ENCODE data around the gene DYRK2. TPM values are rescaled to one million over a fixed set of nuclear protein-coding genes. Genes with fewer than 3 reads are reported as not detected.

DYRK2 gene
- total RNA-seq, 2 donors from 2014 or later: 22.5 to 35.3 TPM

DNA sequence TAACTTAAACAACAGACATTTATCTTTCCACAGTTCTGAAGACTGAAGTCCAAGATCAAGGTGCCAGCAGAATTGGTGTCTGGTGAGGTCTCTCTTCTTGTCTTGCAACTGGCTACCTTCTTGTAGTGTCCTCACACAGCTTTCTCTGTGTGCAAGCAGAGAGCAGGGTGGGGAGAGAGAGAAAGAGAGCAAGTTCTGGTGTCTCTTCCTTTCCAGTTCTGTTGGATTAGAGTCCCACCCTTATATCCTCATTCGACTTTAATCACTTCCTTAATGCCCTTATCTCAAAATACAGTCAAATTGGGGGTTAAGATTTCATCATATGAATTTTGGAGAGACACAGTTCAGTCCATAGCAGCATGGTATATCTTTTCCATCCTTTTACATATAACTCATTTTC is 40.8 kb downstream of the DYRK2 start:
- no peak overlapping the region for H3K27ac ChIP-seq
- H3K27me3 ChIP-seq (replicated peaks; ENCODE audit: insufficient read depth): no peaks in the 10 kb centered on the region
- H3K9me3 ChIP-seq: no peaks in the 10 kb centered on the region
- H3K36me3 ChIP-seq: no peaks in the 10 kb centered on the region
- no peak for ATAC-seq (ENCODE audit: insufficient number of reproducible peaks, low FRiP score, low read depth)
- peaks cover 0 to 6% of the 10 kb centered on the region in 2 donors for H3K4me1 ChIP-seq (ENCODE audit: control insufficient read depth in 1 of 2, low read depth in 2 of 2)
- DNase-seq (ENCODE audit: low spot score): no peak
- TF ChIP-seq, protein P1, sequence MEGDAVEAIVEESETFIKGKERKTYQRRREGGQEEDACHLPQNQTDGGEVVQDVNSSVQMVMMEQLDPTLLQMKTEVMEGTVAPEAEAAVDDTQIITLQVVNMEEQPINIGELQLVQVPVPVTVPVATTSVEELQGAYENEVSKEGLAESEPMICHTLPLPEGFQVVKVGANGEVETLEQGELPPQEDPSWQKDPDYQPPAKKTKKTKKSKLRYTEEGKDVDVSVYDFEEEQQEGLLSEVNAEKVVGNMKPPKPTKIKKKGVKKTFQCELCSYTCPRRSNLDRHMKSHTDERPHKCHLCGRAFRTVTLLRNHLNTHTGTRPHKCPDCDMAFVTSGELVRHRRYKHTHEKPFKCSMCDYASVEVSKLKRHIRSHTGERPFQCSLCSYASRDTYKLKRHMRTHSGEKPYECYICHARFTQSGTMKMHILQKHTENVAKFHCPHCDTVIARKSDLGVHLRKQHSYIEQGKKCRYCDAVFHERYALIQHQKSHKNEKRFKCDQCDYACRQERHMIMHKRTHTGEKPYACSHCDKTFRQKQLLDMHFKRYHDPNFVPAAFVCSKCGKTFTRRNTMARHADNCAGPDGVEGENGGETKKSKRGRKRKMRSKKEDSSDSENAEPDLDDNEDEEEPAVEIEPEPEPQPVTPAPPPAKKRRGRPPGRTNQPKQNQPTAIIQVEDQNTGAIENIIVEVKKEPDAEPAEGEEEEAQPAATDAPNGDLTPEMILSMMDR (IDR thresholded peaks at IDR 0.05): no peak
- no peak overlapping the region for H3K4me3 ChIP-seq

GRCh38 chr12:67690656-67691055 is 42.1 kb downstream of the DYRK2 start:
- Histone ChIP-seq H3K27me3 (replicated peaks; ENCODE audit: insufficient read depth) (no peaks in the 10 kb centered on the region), H3K4me3 (no peak overlapping the region), H3K9me3 (no peaks in the 10 kb centered on the region), H3K36me3 (no peaks in the 10 kb centered on the region), H3K4me1 (ENCODE audit: control insufficient read depth in 1 of 2, low read depth in 2 of 2) (peaks cover 0 to 9% of the 10 kb centered on the region in 2 donors), H3K27ac (no peak overlapping the region)
- DNase-seq (ENCODE audit: low spot score): no peak
- no peak for ATAC-seq (ENCODE audit: insufficient number of reproducible peaks, low FRiP score, low read depth)
- TF ChIP-seq, protein P1 (IDR thresholded peaks at IDR 0.05): no peak

- Histone ChIP-seq H3K36me3 (no peaks in the 10 kb centered on the region), H3K27me3 (replicated peaks; ENCODE audit: insufficient read depth) (no peaks in the 10 kb centered on the region), H3K9me3 (no peaks in the 10 kb centered on the region), H3K4me1 (ENCODE audit: control insufficient read depth in 1 of 2, low read depth in 2 of 2) (peaks cover 0 to 9% of the 10 kb centered on the region in 2 donors), H3K4me3 (no peak overlapping the region), H3K27ac (no peak overlapping the region)
- ATAC-seq (ENCODE audit: insufficient number of reproducible peaks, low FRiP score, low read depth) (no peak), DNase-seq (ENCODE audit: low spot score) (no peak)
- TF ChIP-seq, protein P1 (IDR thresholded peaks at IDR 0.05): no peak
These were observed 42.7 kb downstream of the DYRK2 start for GRCh38 chr12:67691220-67691619.

DNA sequence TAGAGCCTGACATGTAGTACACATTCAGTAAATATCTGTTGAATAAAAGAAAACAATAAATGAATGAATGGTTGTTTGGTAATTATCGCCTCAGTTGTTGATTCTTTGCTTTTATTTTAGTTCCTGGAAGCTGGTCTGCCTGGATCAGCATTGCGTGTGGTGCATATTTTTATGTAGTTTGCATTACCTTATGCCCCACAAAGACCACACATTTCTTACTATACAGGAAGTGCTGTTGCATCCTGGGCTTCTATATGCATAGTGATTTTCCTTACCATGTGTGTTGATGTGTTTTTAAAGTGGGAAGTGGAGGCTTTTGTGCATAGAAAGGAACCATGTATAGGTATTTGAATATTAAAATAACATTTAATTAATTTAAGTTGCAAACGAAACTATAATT is 43.6 kb downstream of the DYRK2 start:
- TF ChIP-seq, protein P1 (IDR thresholded peaks at IDR 0.05): no peak
- Histone ChIP-seq H3K4me3 (no peak overlapping the region), H3K27ac (no peak overlapping the region), H3K36me3 (no peaks in the 10 kb centered on the region), H3K4me1 (ENCODE audit: control insufficient read depth in 1 of 2, low read depth in 2 of 2) (peaks cover 0 to 9% of the 10 kb centered on the region in 2 donors), H3K27me3 (replicated peaks; ENCODE audit: insufficient read depth) (no peaks in the 10 kb centered on the region), H3K9me3 (no peaks in the 10 kb centered on the region)
- ATAC-seq (ENCODE audit: insufficient number of reproducible peaks, low FRiP score, low read depth) (no peak), DNase-seq (ENCODE audit: low spot score) (no peak)

DNA sequence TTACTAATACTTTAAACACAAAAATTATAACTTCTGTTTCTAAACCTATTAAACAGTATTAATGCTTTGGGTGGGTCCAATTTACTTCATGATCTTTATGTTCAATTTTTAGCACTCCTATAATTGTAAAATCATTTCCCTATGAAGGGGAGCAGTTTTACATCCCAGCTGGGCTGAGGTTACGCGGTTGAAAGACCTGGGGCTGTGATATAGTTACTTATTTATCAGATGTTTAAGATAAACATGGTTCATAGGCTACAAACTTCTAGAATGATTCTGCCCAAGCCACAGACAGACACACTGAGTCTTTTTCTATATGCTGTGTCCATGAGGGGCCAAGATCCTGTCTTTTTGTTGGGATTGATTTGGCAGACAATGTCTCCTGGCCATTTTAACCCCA is 44.4 kb downstream of the DYRK2 start:
- Histone ChIP-seq H3K4me3 (no peak overlapping the region), H3K4me1 (ENCODE audit: control insufficient read depth in 1 of 2, low read depth in 2 of 2) (peaks cover under 1 to 10% of the 10 kb centered on the region in 2 donors), H3K27me3 (replicated peaks; ENCODE audit: insufficient read depth) (no peaks in the 10 kb centered on the region), H3K9me3 (no peaks in the 10 kb centered on the region), H3K36me3 (no peaks in the 10 kb centered on the region), H3K27ac (no peak overlapping the region)
- ATAC-seq (ENCODE audit: insufficient number of reproducible peaks, low FRiP score, low read depth) (no peak), DNase-seq (ENCODE audit: low spot score) (no peak)
- TF ChIP-seq, protein P1 (IDR thresholded peaks at IDR 0.05): no peak
